HEK293T (cell line): ENCODE results near the gene EGLN3.

Experiments used
- ARNT ChIP-seq: fragments of 450-650 bp; IDR thresholded peaks from 2 replicates; pipeline ENCODE4 v1.6.1; 2017; ENCODE audit warnings: mild to moderate bottlenecking
- HDGF ChIP-seq: fragments of 450-650 bp; IDR thresholded peaks from 2 replicates; pipeline ENCODE4 v1.6.1; 2017; ENCODE audit warnings: antibody characterized with exemption, borderline replicate concordance
- L3MBTL2 ChIP-seq: fragments of 450-650 bp; conservative IDR thresholded peaks from 2 replicates; pipeline ENCODE4 v1.6.1; 2016; ENCODE audit warnings: mild to moderate bottlenecking
- PKNOX1 ChIP-seq: fragments of 450-650 bp; IDR thresholded peaks from 2 replicates; pipeline ENCODE4 v1.6.1; 2016
- SP1 ChIP-seq: fragments of 450-650 bp; IDR thresholded peaks from 2 replicates; pipeline ENCODE4 v1.6.1; 2017
- ZNF384 ChIP-seq: fragments of 450-650 bp; IDR thresholded peaks from 2 replicates; pipeline ENCODE4 v1.6.1; 2016

DNA sequence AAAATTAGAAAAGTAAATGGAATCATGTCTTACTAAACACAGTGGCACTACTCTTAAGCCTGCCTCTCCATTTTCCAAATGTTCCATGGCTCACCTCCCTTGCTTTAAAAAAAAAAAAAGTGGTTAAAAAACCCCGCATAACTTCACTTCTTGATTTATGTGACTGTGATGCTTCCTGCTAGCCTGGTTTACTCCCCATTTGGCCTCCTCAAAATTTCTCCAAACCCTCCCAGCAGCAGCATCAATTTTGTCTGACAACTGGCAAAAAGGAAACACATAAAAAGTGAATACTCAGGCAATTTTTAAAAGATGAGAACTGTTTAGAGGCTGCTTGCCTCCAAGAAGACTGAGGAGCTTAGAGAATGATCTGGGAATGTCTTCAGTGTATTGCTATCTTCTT, 17.8 kb upstream of the EGLN3 start:
- no peak for TF ChIP-seq SP1
- TF ChIP-seq HDGF = no peak
- no peak for TF ChIP-seq L3MBTL2
- TF ChIP-seq PKNOX1 = no peak
- no peak for TF ChIP-seq ZNF384
- no peak for TF ChIP-seq ARNT
